ENCODE results near the gene FAM171A2. TPM values are rescaled to one million over a fixed set of nuclear protein-coding genes. Genes with fewer than 3 reads are reported as not detected.

Gene FAM171A2
- total and polyA plus RNA-seq, 2 of the 8 experiments (the other 6 are each of a cell fraction or from before 2014, with no cell fraction given), result 21.9 to 24.1 TPM

DNA sequence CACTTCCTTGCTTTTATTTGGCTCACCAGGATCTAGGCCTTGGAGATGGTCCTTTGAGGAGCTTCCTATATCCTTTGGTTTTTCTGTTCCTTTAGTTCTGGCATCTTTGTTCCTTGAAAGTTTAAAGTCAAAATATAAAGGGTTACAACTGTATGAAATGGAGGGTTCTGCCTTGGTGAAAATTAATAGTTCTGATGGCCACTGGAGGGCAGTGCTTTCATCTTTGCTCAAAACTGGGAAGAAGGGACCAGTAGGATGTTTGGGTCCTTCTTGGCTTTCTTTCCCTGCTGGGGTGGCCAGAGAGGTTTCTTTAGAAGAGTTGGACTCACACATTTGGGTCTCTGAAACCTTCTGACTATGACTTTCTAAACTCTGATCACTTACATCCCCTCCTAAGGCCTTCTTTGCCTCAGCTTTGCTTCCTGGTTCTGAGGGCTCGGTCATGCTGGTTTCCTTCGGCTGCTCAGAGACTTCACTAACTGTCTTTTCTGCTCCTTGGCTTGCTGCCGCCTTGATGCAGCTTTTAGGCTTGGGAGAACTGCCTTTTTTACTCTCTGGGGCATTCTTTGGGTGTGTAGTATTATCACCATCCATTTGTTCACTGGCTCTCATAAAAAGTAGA lies 36.7 kb upstream of the FAM171A2 start:
- no peaks in the 10 kb centered on the region for H3K4me1 ChIP-seq (replicated peaks in 1 of 4; ENCODE audit: control insufficient read depth in 3 of 4, insufficient read depth in 4 of 4, low read length in 3 of 4)
- 94% methylated on average over 3 of the region's 3 CpGs; no CpG with 5 or more reads in 1 of the 2 experiments for WGBS, 2 experiments (ENCODE audit: extremely low coverage in 1 of 2, insufficient coverage in 1 of 2, insufficient read length in 1 of 2, insufficient replicate concordance in 2 of 2, low coverage in 1 of 2, low lambda C conversion rate in 2 of 2, missing lambda C conversion rate in 1 of 2)
- DNase-seq (ENCODE audit: low read depth in 1 of 2, low spot score in 2 of 2) (peak in 1 of 2 experiments; percentile 43), FAIRE-seq (peak; percentile 57)
- no peak overlapping the region for H2AFZ ChIP-seq (ENCODE audit: low read length)
- ChIA-PET CTCF (ENCODE audit: partially characterized antibody) (interaction anchor here (0.6 to 4.4 kb wide), 23 partner anchors 10 to 270 kb away, joined by 3 to 29 read pairs (median 3); partner anchors contain the start of gene ITGA2B), POLR2A (ENCODE audit: partially characterized antibody) (no interaction called here)
- H3K79me1 ChIP-seq (ENCODE audit: low read depth, low read length), result no peaks in the 10 kb centered on the region
- peaks cover 0 to 2% of the 10 kb centered on the region in 2 experiments for H4K20me1 ChIP-seq (replicated peaks in 1 of 2; ENCODE audit: control insufficient read depth in 1 of 2, insufficient read depth in 2 of 2, low read length in 2 of 2)
- H4K91ac ChIP-seq (replicated peaks; ENCODE audit: insufficient read length, low read length), result no peak overlapping the region
- no peak overlapping the region for H2BK5ac ChIP-seq (ENCODE audit: low read depth, low read length)
- H3K23ac ChIP-seq (ENCODE audit: insufficient read length), result no peak overlapping the region
- H4K8ac ChIP-seq (ENCODE audit: extremely low read depth, insufficient read depth, low read length), result no peak overlapping the region
- no peaks in the 10 kb centered on the region for H3K79me2 ChIP-seq (ENCODE audit: control insufficient read depth in 1 of 2, insufficient read depth in 2 of 2, low read length in 2 of 2)
- no peak overlapping the region for H2BK12ac ChIP-seq (ENCODE audit: low read depth, low read length)
- no peak overlapping the region for H3K27ac ChIP-seq (ENCODE audit: low read depth, low read length)
- H3K56ac ChIP-seq (replicated peaks; ENCODE audit: insufficient read length, low read depth, low read length), result no peak overlapping the region
- H3K27me3 ChIP-seq (replicated peaks in 1 of 4; ENCODE audit: control insufficient read depth in 3 of 4, extremely low read depth in 1 of 4, insufficient read depth in 3 of 4, low read length in 3 of 4), result no peaks in the 10 kb centered on the region
- H2BK15ac ChIP-seq (ENCODE audit: low read length), result no peak overlapping the region
- peaks cover 21 to 42% (median 33%) of the 10 kb centered on the region in 4 experiments; a peak in 7 of 8 replicates for H3K36me3 ChIP-seq (ENCODE audit: control insufficient read depth in 2 of 4, insufficient read depth in 4 of 4, low read length in 3 of 4)
- no peak overlapping the region for H2BK20ac ChIP-seq (ENCODE audit: low read length)
- no peak overlapping the region for H2BK120ac ChIP-seq (replicated peaks; ENCODE audit: low read depth, low read length)
- H3K18ac ChIP-seq (ENCODE audit: extremely low read depth, low read length), result no peak overlapping the region
- no peak overlapping the region for H2AK5ac ChIP-seq (ENCODE audit: low read depth, low read length)
- H4K5ac ChIP-seq (ENCODE audit: insufficient read length, low read depth, low read length), result no peak overlapping the region
- H3K4me2 ChIP-seq (ENCODE audit: insufficient read depth in 1 of 2, low read depth in 2 of 2, low read length in 2 of 2), result no peak overlapping the region
- no peaks in the 10 kb centered on the region for H3K23me2 ChIP-seq (ENCODE audit: low read depth, low read length)
- no peak overlapping the region for H3K9ac ChIP-seq (replicated peaks in 1 of 4; ENCODE audit: extremely low read depth in 1 of 4, low read depth in 3 of 4, low read length in 3 of 4)
- H3K4ac ChIP-seq (replicated peaks; ENCODE audit: insufficient read length, low read depth, low read length), result no peak overlapping the region
- no peak overlapping the region for H3K14ac ChIP-seq (ENCODE audit: insufficient read length)
- no peaks in the 10 kb centered on the region for H3K9me3 ChIP-seq (ENCODE audit: insufficient read depth in 2 of 2, low read depth in 1 of 2, low read length in 1 of 2)
- no peak overlapping the region for H3K4me3 ChIP-seq (ENCODE audit: extremely low read depth in 1 of 4, insufficient read depth in 2 of 4, low read depth in 3 of 4, low read length in 4 of 4)
- TF ChIP-seq, protein P1, sequence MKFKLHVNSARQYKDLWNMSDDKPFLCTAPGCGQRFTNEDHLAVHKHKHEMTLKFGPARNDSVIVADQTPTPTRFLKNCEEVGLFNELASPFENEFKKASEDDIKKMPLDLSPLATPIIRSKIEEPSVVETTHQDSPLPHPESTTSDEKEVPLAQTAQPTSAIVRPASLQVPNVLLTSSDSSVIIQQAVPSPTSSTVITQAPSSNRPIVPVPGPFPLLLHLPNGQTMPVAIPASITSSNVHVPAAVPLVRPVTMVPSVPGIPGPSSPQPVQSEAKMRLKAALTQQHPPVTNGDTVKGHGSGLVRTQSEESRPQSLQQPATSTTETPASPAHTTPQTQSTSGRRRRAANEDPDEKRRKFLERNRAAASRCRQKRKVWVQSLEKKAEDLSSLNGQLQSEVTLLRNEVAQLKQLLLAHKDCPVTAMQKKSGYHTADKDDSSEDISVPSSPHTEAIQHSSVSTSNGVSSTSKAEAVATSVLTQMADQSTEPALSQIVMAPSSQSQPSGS (IDR thresholded peaks at IDR 0.05; ENCODE audit: low read length), result no peak
- TF ChIP-seq E2F6 (IDR thresholded peaks at IDR 0.05) (no peak), CTCF (IDR thresholded peaks at IDR 0.05; ENCODE audit: control extremely low read depth in 1 of 3, insufficient read depth in 1 of 3, low read depth in 1 of 3, low read length in 3 of 3) (peak in 2 of 3 experiments; percentile 53 to 61; a peak in 3 of 4 replicates), TCF12 (IDR thresholded peaks at IDR 0.05; ENCODE audit: low read depth, low read length) (no peak), CBX5 (IDR thresholded peaks at IDR 0.05; ENCODE audit: low read depth, low read length) (no peak), RAD21 (IDR thresholded peaks at IDR 0.05 in 1 of 2, conservative IDR thresholded peaks at IDR 0.05 in 1 of 2; ENCODE audit: low read depth in 2 of 2, low read length in 2 of 2) (peak; percentile 54 to 62), JUN (IDR thresholded peaks at IDR 0.05; ENCODE audit: low read depth, low read length) (no peak)

Measured in H1 (cell line).